H9 (cell line): ENCODE results near the gene MAPK12. TPM values are rescaled to one million over a fixed set of nuclear protein-coding genes. Genes with fewer than 3 reads are reported as not detected.

Experiments
- DNase-seq: peaks from one replicate; pipeline ENCODE4 v3.0.0-alpha.2; 2017
- H2AFZ ChIP-seq: one replicate; pipeline ENCODE4 v1.6.1; 2013; ENCODE audit warnings: mild to moderate bottlenecking, low read length, control low read depth, moderate library complexity
- H2AK5ac ChIP-seq: 2 replicates; pipeline ENCODE4 v1.6.1; 2013; ENCODE audit warnings: low read length, control low read depth, mixed read lengths; ENCODE audit not compliant: insufficient read length
- H2BK120ac ChIP-seq: one replicate; pipeline ENCODE4 v1.6.1; 2013; ENCODE audit warnings: low read depth, mild to moderate bottlenecking, low read length, control low read depth, inconsistent platforms; ENCODE audit not compliant: poor library complexity, severe bottlenecking
- H2BK12ac ChIP-seq: 2 replicates; pipeline ENCODE4 v1.6.1; 2013; ENCODE audit warnings: low read length, control low read depth, mixed read lengths, low read depth; ENCODE audit not compliant: insufficient read length
- H2BK15ac ChIP-seq: 2 replicates; pipeline ENCODE4 v1.6.1; 2013; ENCODE audit warnings: low read depth, low read length, control low read depth
- H2BK20ac ChIP-seq: one replicate; pipeline ENCODE4 v1.6.1; 2013; ENCODE audit warnings: low read depth, mild to moderate bottlenecking, low read length, control low read depth, inconsistent platforms; ENCODE audit not compliant: poor library complexity, severe bottlenecking
- H2BK5ac ChIP-seq: 2 replicates; pipeline ENCODE4 v1.6.1; 2013; ENCODE audit warnings: low read length, control low read depth, mixed read lengths; ENCODE audit not compliant: insufficient read length
- H3K14ac ChIP-seq: 2 replicates; pipeline ENCODE4 v1.6.1; 2013; ENCODE audit warnings: low read length, control low read depth; ENCODE audit not compliant: insufficient read depth
- H3K18ac ChIP-seq: 2 replicates; pipeline ENCODE4 v1.6.1; 2013; ENCODE audit warnings: low read depth, mild to moderate bottlenecking, mixed read lengths, low read length, control low read depth; ENCODE audit not compliant: insufficient read length
- H3K23ac ChIP-seq: 2 replicates; pipeline ENCODE4 v1.6.1; 2013; ENCODE audit warnings: low read length, control low read depth, mixed read lengths, low read depth; ENCODE audit not compliant: insufficient read length
- H3K23me2 ChIP-seq: 2 replicates; pipeline ENCODE4 v1.6.1; 2013; ENCODE audit warnings: low read depth, mild to moderate bottlenecking, mixed read lengths, low read length, control low read depth; ENCODE audit not compliant: insufficient read length, poor library complexity, severe bottlenecking
- H3K27ac ChIP-seq: 2 replicates; pipeline ENCODE4 v1.5.1; 2013; ENCODE audit warnings: low read length, control low read depth, mixed read lengths, low read depth; ENCODE audit not compliant: insufficient read length
- H3K27me3 ChIP-seq: 2 replicates; pipeline ENCODE4 v1.6.1; 2013; ENCODE audit warnings: low read length, control low read depth, inconsistent platforms; ENCODE audit not compliant: insufficient read depth
- H3K4ac ChIP-seq: 2 replicates; pipeline ENCODE4 v1.6.1; 2013; ENCODE audit warnings: low read depth, mild to moderate bottlenecking, control low read depth, inconsistent platforms, low read length, moderate library complexity
- H3K4me1 ChIP-seq: 2 replicates; pipeline ENCODE4 v1.6.1; 2013; ENCODE audit warnings: low read length, control low read depth, inconsistent platforms; ENCODE audit not compliant: insufficient read depth
- H3K4me2 ChIP-seq: 2 replicates; pipeline ENCODE4 v1.6.1; 2013; ENCODE audit warnings: low read length, control low read depth, mixed read lengths; ENCODE audit not compliant: insufficient read length, insufficient read depth
- H3K56ac ChIP-seq: 2 replicates; pipeline ENCODE4 v1.6.1; 2013; ENCODE audit warnings: low read depth, mild to moderate bottlenecking, mixed read lengths, low read length, control low read depth; ENCODE audit not compliant: insufficient read length
- H3K79me1 ChIP-seq: 2 replicates; pipeline ENCODE4 v1.6.1; 2013; ENCODE audit warnings: low read depth, mild to moderate bottlenecking, moderate library complexity, low read length, control low read depth, inconsistent platforms; ENCODE audit not compliant: insufficient read depth, poor library complexity, severe bottlenecking
- H3K79me2 ChIP-seq: 2 replicates; pipeline ENCODE4 v1.6.1; 2013; ENCODE audit warnings: low read length, control low read depth, inconsistent platforms; ENCODE audit not compliant: insufficient read depth
- H3K9ac ChIP-seq: 2 replicates; pipeline ENCODE4 v1.6.1; 2013; ENCODE audit warnings: low read length, control low read depth, mixed read lengths; ENCODE audit not compliant: insufficient read length; ENCODE audit errors: extremely low read depth
- H3K9me3 ChIP-seq: one replicate; pipeline ENCODE4 v1.6.1; 2013; ENCODE audit warnings: low read depth, low read length, inconsistent platforms; ENCODE audit not compliant: control insufficient read depth
- H3T11ph ChIP-seq: one replicate; pipeline ENCODE4 v1.6.1; 2013; ENCODE audit warnings: mild to moderate bottlenecking, low read length, control low read depth, inconsistent platforms
- H4K20me1 ChIP-seq: one replicate; pipeline ENCODE4 v1.6.1; 2013; ENCODE audit not compliant: control insufficient read depth, insufficient read length, insufficient read depth
- H4K5ac ChIP-seq: 2 replicates; pipeline ENCODE4 v1.6.1; 2013; ENCODE audit warnings: low read depth, mild to moderate bottlenecking, mixed read lengths, low read length, control low read depth; ENCODE audit not compliant: insufficient read length
- H4K8ac ChIP-seq: replicated peaks from 2 replicates; pipeline ENCODE4 v1.6.1; 2013; ENCODE audit warnings: low read length, control low read depth, mixed read lengths, low read depth; ENCODE audit not compliant: insufficient read length
- H4K91ac ChIP-seq: 2 replicates; pipeline ENCODE4 v1.6.1; 2013; ENCODE audit warnings: low read depth, mild to moderate bottlenecking, moderate library complexity, mixed read lengths, low read length, control low read depth; ENCODE audit not compliant: insufficient read length
- H3K27ac Mint-ChIP-seq, 3 experiments: 2 replicates in 2 of 3; 3 replicates in 1 of 3; pipeline ENCODE4 v1.8.0; 2020 to 2021; ENCODE audit warnings: mixed read lengths in 3 of 3, mild to moderate bottlenecking in 1 of 3, moderate library complexity in 1 of 3
- H3K27me3 Mint-ChIP-seq: 2 replicates; pipeline ENCODE4 v1.8.0; 2021; ENCODE audit warnings: low read depth, mild to moderate bottlenecking, moderate library complexity, mixed read lengths
- H3K36me3 Mint-ChIP-seq, 3 experiments: 2 replicates in 2 of 3; 3 replicates in 1 of 3; pipeline ENCODE4 v1.8.0; 2020 to 2021; ENCODE audit warnings: low read depth in 3 of 3, mixed read lengths in 3 of 3; ENCODE audit not compliant: insufficient read depth in 1 of 3
- H3K4me1 Mint-ChIP-seq, 2 experiments: 2 replicates each; pipeline ENCODE4 v1.8.0; 2020; ENCODE audit warnings: mixed read lengths in 2 of 2
- H3K4me3 Mint-ChIP-seq, 2 experiments: 2 replicates in 1 of 2; 3 replicates in 1 of 2; pipeline ENCODE4 v1.8.0; 2020 to 2021; ENCODE audit warnings: mild to moderate bottlenecking in 2 of 2, mixed read lengths in 2 of 2, moderate library complexity in 1 of 2
- H3K9me3 Mint-ChIP-seq, 2 experiments: 2 replicates in 1 of 2; 3 replicates in 1 of 2; pipeline ENCODE4 v1.8.0; 2020; ENCODE audit warnings: mild to moderate bottlenecking in 2 of 2, mixed read lengths in 2 of 2, moderate library complexity in 1 of 2
- CTCF ChIP-seq: fragments of 200-600 bp; sonication (generic); conservative IDR thresholded peaks from 3 replicates; pipeline ENCODE4 v1.8.0; 2021; ENCODE audit warnings: antibody characterized with exemption, mild to moderate bottlenecking
- WGBS: extraction: QIAGEN DNeasy Blood & Tissue Kit; methylation state at CpG from one replicate; pipeline ENCODE4 v1.1.7; 2013; ENCODE audit warnings: missing lambda C conversion rate, low lambda C conversion rate, mixed read lengths; ENCODE audit not compliant: insufficient read length; ENCODE audit errors: extremely low coverage; 5-methylcytosine and 5-hydroxymethylcytosine counted together
- total RNA-seq: library from RNA; stranded (reverse); gene quantifications from 2 replicates; pipeline ENCODE4 v1.2.1, GENCODE V29; 2021

MAPK12 gene
- total RNA-seq, 1 experiment from 2014 or later: 31.3 TPM

DNA sequence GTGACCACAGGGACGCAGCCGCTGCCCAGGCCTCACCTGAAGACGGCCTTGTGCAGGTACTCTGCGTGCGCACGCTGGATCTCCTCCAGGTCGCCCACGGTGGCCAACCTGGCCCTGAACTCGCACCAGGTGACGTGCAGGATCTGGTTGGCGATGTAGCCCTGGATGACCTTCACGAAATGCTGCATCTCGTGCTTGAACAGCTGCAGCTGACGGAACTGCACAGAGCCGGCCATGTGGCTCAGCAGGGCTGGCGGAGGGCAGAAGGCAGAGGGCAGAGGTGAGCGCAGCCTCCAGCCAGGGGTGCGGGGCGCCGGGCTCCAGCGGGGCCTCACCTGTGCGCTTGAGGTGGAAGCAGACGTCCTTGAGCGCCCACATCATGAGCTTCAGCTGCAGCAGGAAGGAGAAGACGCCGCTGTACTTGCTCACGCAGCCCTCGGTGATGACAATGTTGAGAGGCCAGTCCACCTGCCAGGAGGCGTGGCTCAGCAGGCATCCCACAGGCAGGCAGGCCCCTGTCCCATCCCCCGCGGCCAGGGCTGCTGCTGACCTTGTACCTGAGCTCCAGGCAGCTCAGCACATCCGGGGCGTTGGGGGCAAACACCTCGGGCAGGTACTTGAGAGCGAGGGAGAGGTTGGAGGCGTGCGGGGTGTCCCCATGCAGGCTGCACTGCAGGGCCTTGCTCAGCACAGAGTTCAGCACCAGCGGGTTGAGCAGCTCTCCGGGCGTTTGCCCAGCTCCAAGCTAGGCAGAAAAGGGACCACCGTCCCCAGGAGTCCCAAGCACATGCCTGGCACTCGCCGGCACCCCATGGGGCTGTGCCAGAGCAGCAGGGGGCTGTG, 43.1 kb downstream of the MAPK12 start:
- no peak overlapping the region for H2BK5ac ChIP-seq
- H3K9me3 ChIP-seq: no peaks in the 10 kb centered on the region
- no peak overlapping the region for H3K4me2 ChIP-seq
- H4K91ac ChIP-seq: no peak overlapping the region
- no peak overlapping the region for H3K4me3 Mint-ChIP-seq
- H3K27ac Mint-ChIP-seq: no peak overlapping the region
- WGBS: no CpG with 5 or more reads among the region's 43 CpGs
- no peak overlapping the region for H2AFZ ChIP-seq
- H2BK120ac ChIP-seq: no peak overlapping the region
- H3K23me2 ChIP-seq: no peaks in the 10 kb centered on the region
- no peak overlapping the region for H3K9ac ChIP-seq
- H3T11ph ChIP-seq: no peak overlapping the region
- no peak overlapping the region for H2BK12ac ChIP-seq
- H4K20me1 ChIP-seq: peaks cover 3% of the 10 kb centered on the region
- no peak overlapping the region for H3K23ac ChIP-seq
- H3K79me2 ChIP-seq: peaks cover 3% of the 10 kb centered on the region; the same call in 1 of the 2 replicates
- H2AK5ac ChIP-seq: no peak overlapping the region
- no peaks in the 10 kb centered on the region for H3K27me3 ChIP-seq
- H3K79me1 ChIP-seq: no peaks in the 10 kb centered on the region
- H3K18ac ChIP-seq: no peak overlapping the region
- peaks cover 5 to 9% of the 10 kb centered on the region in 2 experiments for H3K4me1 Mint-ChIP-seq
- TF ChIP-seq CTCF: no peak
- peaks cover 24 to 79% (median 68%) of the 10 kb centered on the region in 3 experiments for H3K36me3 Mint-ChIP-seq
- no peak overlapping the region for H3K27ac ChIP-seq
- no peak overlapping the region for H3K56ac ChIP-seq
- no peak for DNase-seq
- no peak overlapping the region for H3K14ac ChIP-seq
- H2BK20ac ChIP-seq: no peak overlapping the region
- no peak overlapping the region for H2BK15ac ChIP-seq
- no peaks in the 10 kb centered on the region for H3K4me1 ChIP-seq
- peaks cover 0 to 2% of the 10 kb centered on the region in 2 experiments; a peak in 1 of 5 replicates for H3K9me3 Mint-ChIP-seq
- H4K5ac ChIP-seq: no peak overlapping the region
- no peak overlapping the region for H4K8ac ChIP-seq
- no peaks in the 10 kb centered on the region for H3K27me3 Mint-ChIP-seq
- no peak overlapping the region for H3K4ac ChIP-seq
